DOHH2 (cell line): Measurements from ENCODE around the gene CRELD1.

ENCODE experiments used
- H3F3A ChIP-seq: fragments of 200-600 bp; sonication (generic), shearing (Covaris generic); 2 replicates; pipeline ENCODE4 v1.6.0; 2016; ENCODE audit warnings: antibody characterized with exemption, mild to moderate bottlenecking; ENCODE audit not compliant: control insufficient read depth, insufficient read depth
- H3K27ac ChIP-seq: fragments of 200-600 bp; sonication (generic); 2 replicates; pipeline ENCODE4 v1.5.1; 2014; ENCODE audit warnings: low read depth, mild to moderate bottlenecking, low read length, moderate library complexity
- H3K27me3 ChIP-seq: fragments of 200-600 bp; sonication (generic); 2 replicates; pipeline ENCODE4 v1.6.1; 2014; ENCODE audit warnings: mild to moderate bottlenecking, low read length, mixed read lengths; ENCODE audit not compliant: control insufficient read depth
- H3K36me3 ChIP-seq: fragments of 200-600 bp; sonication (generic); 2 replicates; pipeline ENCODE4 v1.6.1; 2014; ENCODE audit warnings: mild to moderate bottlenecking, low read length, moderate library complexity, mixed read lengths; ENCODE audit not compliant: control insufficient read depth
- H3K4me1 ChIP-seq: fragments of 200-600 bp; sonication (generic); 2 replicates; pipeline ENCODE4 v1.6.1; 2014; ENCODE audit warnings: mild to moderate bottlenecking, low read length, mixed read lengths; ENCODE audit not compliant: control insufficient read depth
- H3K4me2 ChIP-seq: fragments of 200-600 bp; sonication (generic); 2 replicates; pipeline ENCODE4 v1.6.0; 2014; ENCODE audit warnings: mild to moderate bottlenecking, low read length, moderate library complexity
- H3K4me3 ChIP-seq: fragments of 200-600 bp; sonication (generic); 2 replicates; pipeline ENCODE4 v1.5.1; 2014; ENCODE audit warnings: mild to moderate bottlenecking, low read length, mixed read lengths
- H3K79me2 ChIP-seq: fragments of 200-600 bp; sonication (generic); 2 replicates; pipeline ENCODE4 v1.6.1; 2014; ENCODE audit warnings: mild to moderate bottlenecking, low read length, mixed read lengths; ENCODE audit not compliant: control insufficient read depth
- H3K9me2 ChIP-seq: fragments of 200-600 bp; sonication (generic); replicated peaks from 2 replicates; pipeline ENCODE4 v1.6.1; 2014; ENCODE audit warnings: mild to moderate bottlenecking, low read length, mixed read lengths; ENCODE audit not compliant: control insufficient read depth
- H3K9me3 ChIP-seq: fragments of 200-600 bp; sonication (generic); 2 replicates; pipeline ENCODE4 v1.6.1; 2014; ENCODE audit warnings: antibody characterized with exemption, low read length, mixed read lengths; ENCODE audit not compliant: control insufficient read depth, insufficient read depth
- H4K20me1 ChIP-seq: fragments of 200-600 bp; sonication (generic); 2 replicates; pipeline ENCODE4 v1.6.0; 2014; ENCODE audit warnings: low read depth, mild to moderate bottlenecking, antibody characterized with exemption, low read length, moderate library complexity; ENCODE audit not compliant: control insufficient read depth, insufficient read depth
- EZH2phosphoT487 ChIP-seq: fragments of 200-600 bp; sonication (generic); IDR thresholded peaks from 2 replicates; pipeline ENCODE4 v1.6.1; 2017; ENCODE audit warnings: borderline replicate concordance, mild to moderate bottlenecking, antibody characterized with exemption, low read length, moderate library complexity, mixed read lengths
- TF ChIP-seq, protein P1 (sequence below): fragments of 200-600 bp; sonication (generic); IDR thresholded peaks from one replicate; pipeline ENCODE4 v1.5.1; 2014; ENCODE audit warnings: antibody characterized with exemption, mild to moderate bottlenecking, low read depth, low read length; ENCODE audit not compliant: poor library complexity, severe bottlenecking

CRELD1 gene

DNA sequence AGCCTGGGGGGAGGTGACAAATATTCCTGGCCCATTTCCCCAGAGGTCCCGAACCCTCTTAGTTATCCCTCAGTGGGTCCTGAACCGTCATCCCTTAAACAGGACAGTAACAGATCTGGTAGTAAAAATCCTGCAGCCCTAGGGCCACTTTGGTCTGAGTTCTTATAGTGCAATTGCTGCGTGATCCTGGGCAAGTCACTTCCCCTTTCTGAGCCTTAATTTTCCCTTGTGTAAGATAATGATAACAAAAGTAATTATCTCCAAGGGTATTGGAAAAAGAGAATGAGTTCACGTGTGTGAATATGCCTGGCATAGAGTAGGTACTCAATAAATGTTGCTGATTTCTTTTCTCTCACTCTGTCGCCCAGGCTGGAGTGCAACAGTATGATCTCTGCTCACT, 46.2 kb upstream of the CRELD1 start:
- no peak overlapping the region for H3K4me3 ChIP-seq
- no peak overlapping the region for H3K27ac ChIP-seq
- peaks cover 19% of the 10 kb centered on the region for H3K36me3 ChIP-seq
- no peaks in the 10 kb centered on the region for H3K27me3 ChIP-seq
- 0 out of 2 replicates have a peak, but pooled peaks cover 4% of the 10 kb centered on the region for H4K20me1 ChIP-seq
- TF ChIP-seq, protein P1, sequence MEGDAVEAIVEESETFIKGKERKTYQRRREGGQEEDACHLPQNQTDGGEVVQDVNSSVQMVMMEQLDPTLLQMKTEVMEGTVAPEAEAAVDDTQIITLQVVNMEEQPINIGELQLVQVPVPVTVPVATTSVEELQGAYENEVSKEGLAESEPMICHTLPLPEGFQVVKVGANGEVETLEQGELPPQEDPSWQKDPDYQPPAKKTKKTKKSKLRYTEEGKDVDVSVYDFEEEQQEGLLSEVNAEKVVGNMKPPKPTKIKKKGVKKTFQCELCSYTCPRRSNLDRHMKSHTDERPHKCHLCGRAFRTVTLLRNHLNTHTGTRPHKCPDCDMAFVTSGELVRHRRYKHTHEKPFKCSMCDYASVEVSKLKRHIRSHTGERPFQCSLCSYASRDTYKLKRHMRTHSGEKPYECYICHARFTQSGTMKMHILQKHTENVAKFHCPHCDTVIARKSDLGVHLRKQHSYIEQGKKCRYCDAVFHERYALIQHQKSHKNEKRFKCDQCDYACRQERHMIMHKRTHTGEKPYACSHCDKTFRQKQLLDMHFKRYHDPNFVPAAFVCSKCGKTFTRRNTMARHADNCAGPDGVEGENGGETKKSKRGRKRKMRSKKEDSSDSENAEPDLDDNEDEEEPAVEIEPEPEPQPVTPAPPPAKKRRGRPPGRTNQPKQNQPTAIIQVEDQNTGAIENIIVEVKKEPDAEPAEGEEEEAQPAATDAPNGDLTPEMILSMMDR: no peak
- TF ChIP-seq EZH2phosphoT487: no peak
- H3F3A ChIP-seq: 0 out of 2 replicates have a peak, but pooled peaks cover 2% of the 10 kb centered on the region
- no peaks in the 10 kb centered on the region for H3K9me3 ChIP-seq
- no peak overlapping the region for H3K4me2 ChIP-seq
- no peaks in the 10 kb centered on the region for H3K9me2 ChIP-seq
- peaks cover 21% of the 10 kb centered on the region for H3K79me2 ChIP-seq
- peaks cover 9% of the 10 kb centered on the region for H3K4me1 ChIP-seq

DNA sequence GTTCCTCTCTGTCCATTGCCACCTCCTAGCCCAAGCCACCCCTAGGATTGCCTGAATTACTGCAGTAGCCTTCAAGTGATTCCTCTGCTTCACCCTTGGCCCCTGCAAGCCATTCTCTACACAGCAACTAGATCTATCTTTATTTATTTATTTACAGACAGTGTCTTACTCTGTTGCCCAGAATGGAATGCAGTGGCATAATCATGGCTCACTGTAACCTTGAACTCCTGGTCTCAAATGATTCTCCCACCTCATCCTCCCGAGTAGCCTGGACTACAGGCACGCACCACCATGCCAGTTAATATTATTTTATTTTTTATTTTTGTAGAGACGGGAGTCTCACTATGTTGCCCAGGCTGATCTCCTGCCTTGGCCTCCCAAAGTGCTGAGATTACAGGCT, 45.1 kb upstream of the CRELD1 start:
- H3K9me3 ChIP-seq: no peaks in the 10 kb centered on the region
- no peak overlapping the region for H3K4me3 ChIP-seq
- H3K4me1 ChIP-seq: peaks cover 18% of the 10 kb centered on the region
- no peaks in the 10 kb centered on the region for H3K27me3 ChIP-seq
- peaks cover 32% of the 10 kb centered on the region for H3K79me2 ChIP-seq
- no peak overlapping the region for H3K27ac ChIP-seq
- TF ChIP-seq, protein P1: no peak
- no peak for TF ChIP-seq EZH2phosphoT487
- peaks cover 10% of the 10 kb centered on the region; the same call in 1 of the 2 replicates for H4K20me1 ChIP-seq
- H3K36me3 ChIP-seq: peaks cover 29% of the 10 kb centered on the region
- 0 out of 2 replicates have a peak, but pooled peaks cover 4% of the 10 kb centered on the region for H3F3A ChIP-seq
- H3K4me2 ChIP-seq: no peak overlapping the region
- H3K9me2 ChIP-seq: no peaks in the 10 kb centered on the region

DNA sequence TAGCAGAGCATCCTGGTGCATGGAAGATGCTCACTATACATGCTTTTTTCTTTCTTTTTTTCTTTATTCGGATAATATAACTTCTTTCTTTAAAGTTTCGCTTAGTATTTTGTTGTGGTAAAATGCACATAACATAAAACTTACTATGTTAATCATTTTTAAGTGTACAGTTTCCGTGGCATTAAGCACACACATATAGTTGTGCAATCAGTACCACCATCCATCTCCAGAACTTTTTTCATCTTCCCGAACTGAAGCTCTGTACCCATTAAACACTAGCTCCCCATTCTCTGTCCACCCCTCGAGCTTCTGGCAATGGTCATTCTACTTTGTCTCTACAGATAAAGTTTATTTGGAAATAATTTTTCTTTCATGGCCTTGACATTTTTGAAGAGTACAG, 44.2 kb upstream of the CRELD1 start:
- H3K9me2 ChIP-seq: no peaks in the 10 kb centered on the region
- no peak overlapping the region for H3K4me3 ChIP-seq
- peaks cover 38% of the 10 kb centered on the region for H3K36me3 ChIP-seq
- no peak overlapping the region for H3K4me2 ChIP-seq
- no peak for TF ChIP-seq EZH2phosphoT487
- TF ChIP-seq, protein P1: no peak
- H3K9me3 ChIP-seq: no peaks in the 10 kb centered on the region
- no peak overlapping the region for H3K27ac ChIP-seq
- H3K27me3 ChIP-seq: no peaks in the 10 kb centered on the region
- peaks cover 9% of the 10 kb centered on the region; the same call in 1 of the 2 replicates for H3F3A ChIP-seq
- H4K20me1 ChIP-seq: peaks cover 13% of the 10 kb centered on the region; the same call in 1 of the 2 replicates
- peaks cover 25% of the 10 kb centered on the region for H3K4me1 ChIP-seq
- peaks cover 40% of the 10 kb centered on the region for H3K79me2 ChIP-seq
